Neuronal stem cell (in vitro differentiated cells): ENCODE measurements around the gene SRBD1.

Source experiments
- DNase-seq: peaks from one replicate; pipeline ENCODE4 v3.0.0-alpha.2; 2013; ENCODE audit warnings: low spot score
- H2AFZ ChIP-seq: one replicate; pipeline ENCODE4 v1.6.1; 2013; ENCODE audit warnings: mild to moderate bottlenecking, low read length, inconsistent platforms
- H2AK5ac ChIP-seq: 2 replicates; pipeline ENCODE4 v1.6.1; 2013; ENCODE audit warnings: low read depth, mild to moderate bottlenecking, inconsistent platforms, low read length, moderate library complexity, mixed read lengths
- H2BK120ac ChIP-seq: 2 replicates; pipeline ENCODE4 v1.6.1; 2013; ENCODE audit warnings: low read depth, mild to moderate bottlenecking, inconsistent platforms, low read length, moderate library complexity, mixed read lengths
- H2BK12ac ChIP-seq: one replicate; pipeline ENCODE4 v1.6.1; 2013; ENCODE audit warnings: low read length, inconsistent platforms
- H2BK15ac ChIP-seq: 2 replicates; pipeline ENCODE4 v1.6.1; 2013; ENCODE audit warnings: mild to moderate bottlenecking, low read length, inconsistent platforms, mixed read lengths
- H2BK5ac ChIP-seq: one replicate; pipeline ENCODE4 v1.6.1; 2013; ENCODE audit warnings: inconsistent platforms, mild to moderate bottlenecking, low read length, moderate library complexity
- H3K14ac ChIP-seq: one replicate; pipeline ENCODE4 v1.6.1; 2013; ENCODE audit warnings: low read length, inconsistent platforms
- H3K18ac ChIP-seq: 2 replicates; pipeline ENCODE4 v1.6.1; 2013; ENCODE audit warnings: low read length, inconsistent platforms
- H3K23ac ChIP-seq: 2 replicates; pipeline ENCODE4 v1.6.1; 2013; ENCODE audit warnings: low read depth, mild to moderate bottlenecking, mixed read lengths, low read length, inconsistent platforms; ENCODE audit not compliant: poor library complexity
- H3K27ac ChIP-seq: replicated peaks from 3 replicates; pipeline ENCODE4 v1.5.1; 2013; ENCODE audit warnings: low read length, inconsistent platforms
- H3K27me3 ChIP-seq, 3 experiments: 2 replicates each; pipeline ENCODE4 v1.6.1; 2013; ENCODE audit warnings: low read length in 3 of 3, mild to moderate bottlenecking in 2 of 3, inconsistent platforms in 1 of 3, low read depth in 1 of 3, mixed read lengths in 1 of 3, moderate library complexity in 1 of 3; ENCODE audit not compliant: control insufficient read depth in 3 of 3, insufficient read depth in 3 of 3
- H3K36me3 ChIP-seq, 2 donors: replicated peaks in 1 of 2; 2 replicates each; pipeline ENCODE4 v1.6.1; 2013; ENCODE audit warnings: low read length in 2 of 2; ENCODE audit not compliant: control insufficient read depth in 2 of 2, insufficient read depth in 2 of 2
- H3K4ac ChIP-seq: 2 replicates; pipeline ENCODE4 v1.6.1; 2013; ENCODE audit warnings: inconsistent platforms, mild to moderate bottlenecking, low read length, moderate library complexity
- H3K4me1 ChIP-seq, 2 donors: 1 replicate in 1 of 2; 2 replicates in 1 of 2; pipeline ENCODE4 v1.6.1; 2013; ENCODE audit warnings: low read length in 2 of 2, low read depth in 1 of 2; ENCODE audit not compliant: control insufficient read depth in 2 of 2, insufficient read depth in 1 of 2
- H3K4me2 ChIP-seq: one replicate; pipeline ENCODE4 v1.6.1; 2013; ENCODE audit warnings: mild to moderate bottlenecking, low read length, inconsistent platforms; ENCODE audit not compliant: insufficient read depth, poor library complexity, severe bottlenecking
- H3K4me3 ChIP-seq, 2 donors: 2 replicates each; pipeline ENCODE4 v1.5.1; 2013; ENCODE audit warnings: low read length in 2 of 2, mild to moderate bottlenecking in 2 of 2, inconsistent platforms in 1 of 2, moderate library complexity in 1 of 2
- H3K79me1 ChIP-seq: one replicate; pipeline ENCODE4 v1.6.1; 2013; ENCODE audit warnings: low read depth, mild to moderate bottlenecking, inconsistent platforms, low read length, moderate library complexity
- H3K9ac ChIP-seq: one replicate; pipeline ENCODE4 v1.6.1; 2013; ENCODE audit warnings: mild to moderate bottlenecking, low read depth, low read length, inconsistent platforms; ENCODE audit not compliant: poor library complexity
- H3K9me3 ChIP-seq, 2 donors: replicated peaks in 1 of 2; 2 replicates each; pipeline versions ENCODE3 to v1.6.1; 2013; ENCODE audit warnings: low read length in 2 of 2, mild to moderate bottlenecking in 2 of 2, inconsistent platforms in 1 of 2, low read depth in 1 of 2, mixed read lengths in 1 of 2, moderate library complexity in 1 of 2; ENCODE audit not compliant: control insufficient read depth in 2 of 2, insufficient read depth in 1 of 2
- H4K8ac ChIP-seq: one replicate; pipeline ENCODE4 v1.6.1; 2013; ENCODE audit warnings: low read depth, mild to moderate bottlenecking, inconsistent platforms, low read length, moderate library complexity
- H4K91ac ChIP-seq: one replicate; pipeline ENCODE4 v1.6.1; 2013; ENCODE audit warnings: low read length, low read depth, mild to moderate bottlenecking, inconsistent platforms; ENCODE audit not compliant: poor library complexity
- WGBS, 2 donors: extraction: QIAGEN DNeasy Blood & Tissue Kit; methylation state at CpG; one replicate each; pipeline ENCODE4 v1.1.7; 2013; ENCODE audit warnings: missing lambda C conversion rate in 2 of 2, mixed read lengths in 1 of 2; ENCODE audit not compliant: insufficient read length in 2 of 2, insufficient replicate concordance in 1 of 2; ENCODE audit errors: extremely low coverage in 2 of 2; 5-methylcytosine and 5-hydroxymethylcytosine counted together

The SRBD1 gene

DNA sequence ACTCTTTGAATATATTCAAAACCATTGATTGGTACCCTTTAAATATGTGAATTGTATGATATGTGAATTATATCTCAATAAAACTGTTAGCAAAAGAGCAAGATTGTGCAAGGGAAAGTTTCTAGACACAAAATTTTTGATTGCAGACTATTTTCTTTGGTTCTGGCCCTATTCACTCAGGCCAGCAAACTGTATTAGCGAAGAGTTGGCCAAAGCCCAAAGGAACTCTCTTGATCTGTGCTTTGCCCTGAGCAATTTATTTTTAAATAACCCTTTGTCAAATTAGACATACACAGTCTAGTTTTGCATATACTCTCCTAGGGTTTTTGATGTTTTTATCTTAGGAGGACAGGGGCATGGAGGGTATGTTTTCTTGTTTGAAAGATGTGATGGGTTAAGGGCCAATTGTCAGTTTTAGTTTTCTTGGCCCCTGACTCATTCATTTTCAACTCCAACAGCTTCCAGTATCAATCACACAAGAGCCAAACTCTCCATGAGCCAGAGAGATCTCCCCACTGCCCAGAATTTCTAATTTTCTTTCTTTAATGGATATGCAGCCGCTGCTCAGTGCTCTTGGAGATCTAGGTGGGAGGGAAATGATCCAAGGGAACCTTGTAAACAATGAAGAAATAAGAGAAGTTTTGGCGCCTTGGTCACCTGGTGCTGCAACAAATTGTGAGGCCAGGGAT, 231.5 kb downstream of the SRBD1 start:
- no CpG with 5 or more reads among the region's 3 CpGs for WGBS, 2 donors
- H3K79me1 ChIP-seq: no peaks in the 10 kb centered on the region
- H2AK5ac ChIP-seq: no peak overlapping the region
- peaks cover 0 to 2% of the 10 kb centered on the region in 2 donors for H3K9me3 ChIP-seq
- H3K4me3 ChIP-seq: no peak overlapping the region
- no peak overlapping the region for H3K18ac ChIP-seq
- no peak overlapping the region for H3K23ac ChIP-seq
- H2AFZ ChIP-seq: no peak overlapping the region
- H4K8ac ChIP-seq: no peak overlapping the region
- H2BK15ac ChIP-seq: no peak overlapping the region
- no peak overlapping the region for H3K4me2 ChIP-seq
- no peak overlapping the region for H3K27ac ChIP-seq
- H4K91ac ChIP-seq: no peak overlapping the region
- no peak overlapping the region for H2BK5ac ChIP-seq
- H2BK12ac ChIP-seq: no peak overlapping the region
- no peak overlapping the region for H3K4ac ChIP-seq
- no peak overlapping the region for H3K9ac ChIP-seq
- H3K4me1 ChIP-seq: no peaks in the 10 kb centered on the region
- no peaks in the 10 kb centered on the region for H3K27me3 ChIP-seq
- H3K36me3 ChIP-seq: no peaks in the 10 kb centered on the region
- no peak for DNase-seq
- H2BK120ac ChIP-seq: no peak overlapping the region
- H3K14ac ChIP-seq: no peak overlapping the region

- no peak overlapping the region for H2BK5ac ChIP-seq
- peaks cover 0 to 2% of the 10 kb centered on the region in 2 donors for H3K9me3 ChIP-seq
- no peaks in the 10 kb centered on the region for H3K79me1 ChIP-seq
- H2BK12ac ChIP-seq: no peak overlapping the region
- WGBS, 2 donors: no CpG with 5 or more reads among the region's 2 CpGs
- H2AK5ac ChIP-seq: no peak overlapping the region
- H3K36me3 ChIP-seq: no peaks in the 10 kb centered on the region
- H2BK120ac ChIP-seq: no peak overlapping the region
- H3K14ac ChIP-seq: no peak overlapping the region
- H3K27me3 ChIP-seq: no peaks in the 10 kb centered on the region
- no peak overlapping the region for H2BK15ac ChIP-seq
- H3K4me2 ChIP-seq: no peak overlapping the region
- DNase-seq: no peak
- no peak overlapping the region for H2AFZ ChIP-seq
- H3K27ac ChIP-seq: no peak overlapping the region
- H3K4me3 ChIP-seq: no peak overlapping the region
- no peak overlapping the region for H3K18ac ChIP-seq
- no peak overlapping the region for H3K4ac ChIP-seq
- H3K23ac ChIP-seq: no peak overlapping the region
- no peak overlapping the region for H4K91ac ChIP-seq
- no peak overlapping the region for H4K8ac ChIP-seq
- H3K9ac ChIP-seq: no peak overlapping the region
- no peaks in the 10 kb centered on the region for H3K4me1 ChIP-seq
These were observed 237.5 kb downstream of the SRBD1 start for GRCh38 chr2:45373534-45373933.

GRCh38 chr2:45370369-45370768, 240.7 kb downstream of the SRBD1 start:
- H3K27me3 ChIP-seq: no peaks in the 10 kb centered on the region
- no peak overlapping the region for H2BK15ac ChIP-seq
- WGBS, 2 donors: no CpG with 5 or more reads among the region's 2 CpGs
- no peak overlapping the region for H3K27ac ChIP-seq
- H3K4me3 ChIP-seq: no peak overlapping the region
- no peaks in the 10 kb centered on the region for H3K36me3 ChIP-seq
- H4K91ac ChIP-seq: no peak overlapping the region
- H2BK120ac ChIP-seq: no peak overlapping the region
- H3K18ac ChIP-seq: no peak overlapping the region
- H3K79me1 ChIP-seq: no peaks in the 10 kb centered on the region
- H3K23ac ChIP-seq: no peak overlapping the region
- H4K8ac ChIP-seq: no peak overlapping the region
- H2AK5ac ChIP-seq: no peak overlapping the region
- no peak overlapping the region for H3K4ac ChIP-seq
- no peak overlapping the region for H3K14ac ChIP-seq
- no peak for DNase-seq
- H3K4me2 ChIP-seq: no peak overlapping the region
- no peak overlapping the region for H2BK12ac ChIP-seq
- no peak overlapping the region for H2BK5ac ChIP-seq
- H3K4me1 ChIP-seq: no peaks in the 10 kb centered on the region
- H3K9me3 ChIP-seq: peaks cover 0 to 2% of the 10 kb centered on the region in 2 donors
- no peak overlapping the region for H3K9ac ChIP-seq
- no peak overlapping the region for H2AFZ ChIP-seq

- H4K8ac ChIP-seq: no peak overlapping the region
- no peak overlapping the region for H2BK15ac ChIP-seq
- no peaks in the 10 kb centered on the region for H3K9me3 ChIP-seq
- H2AFZ ChIP-seq: no peak overlapping the region
- H3K18ac ChIP-seq: no peak overlapping the region
- H3K27me3 ChIP-seq: no peaks in the 10 kb centered on the region
- H2BK5ac ChIP-seq: no peak overlapping the region
- H3K4ac ChIP-seq: no peak overlapping the region
- no peak for DNase-seq
- WGBS, 2 donors: no CpG with 5 or more reads among the region's 1 CpG
- H3K23ac ChIP-seq: no peak overlapping the region
- peaks cover 0 to 1% of the 10 kb centered on the region in 2 donors for H3K4me1 ChIP-seq
- no peak overlapping the region for H2BK12ac ChIP-seq
- no peaks in the 10 kb centered on the region for H3K36me3 ChIP-seq
- no peak overlapping the region for H3K9ac ChIP-seq
- no peak overlapping the region for H3K4me3 ChIP-seq
- no peak overlapping the region for H3K4me2 ChIP-seq
- no peak overlapping the region for H3K14ac ChIP-seq
- no peak overlapping the region for H2BK120ac ChIP-seq
- H4K91ac ChIP-seq: no peak overlapping the region
- H2AK5ac ChIP-seq: no peak overlapping the region
- no peaks in the 10 kb centered on the region for H3K79me1 ChIP-seq
- H3K27ac ChIP-seq: no peak overlapping the region
These were observed 242.3 kb downstream of the SRBD1 start for GRCh38 chr2:45368792-45369191.
